ENCODE measurements around the gene LSM4.

Gene LSM4

DNA sequence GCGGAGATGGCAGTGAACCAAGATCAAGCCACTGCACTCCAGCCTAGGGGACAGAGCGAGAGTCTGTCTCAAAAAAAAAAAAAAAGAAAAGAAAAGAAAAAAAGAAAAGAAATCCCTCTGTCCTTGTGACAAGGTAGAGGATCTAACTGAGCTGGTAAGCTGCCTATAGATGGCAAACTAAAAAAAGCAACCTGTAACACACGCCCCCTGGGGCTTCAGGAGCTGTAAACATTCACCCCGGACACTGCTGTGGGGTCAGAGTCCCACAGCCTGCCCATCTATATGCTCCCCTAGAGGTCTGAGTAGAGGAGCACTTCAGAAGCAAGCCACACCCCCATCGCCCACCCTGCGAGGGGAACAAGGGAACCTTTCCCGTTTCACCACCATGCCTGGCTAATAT is 13.2 kb upstream of the LSM4 start:
- Histone ChIP-seq H3K9ac (no peak overlapping the region), H3K9me3 (ENCODE audit: control insufficient read depth, low read length) (no peaks in the 10 kb centered on the region), H3K79me2 (no peaks in the 10 kb centered on the region), H3K36me3 (ENCODE audit: control insufficient read depth, insufficient read depth, low read length) (no peaks in the 10 kb centered on the region), H3K4me2 (ENCODE audit: low read length) (no peak overlapping the region), H3K4me1 (peaks cover 14% of the 10 kb centered on the region), H3K27me3 (ENCODE audit: control insufficient read depth, insufficient read depth, low read length) (no peaks in the 10 kb centered on the region), H3K27ac (no peak overlapping the region), H3K4me3 (ENCODE audit: low read depth, low read length) (no peak overlapping the region), H2AFZ (no peak overlapping the region)
- TF ChIP-seq, protein P1, sequence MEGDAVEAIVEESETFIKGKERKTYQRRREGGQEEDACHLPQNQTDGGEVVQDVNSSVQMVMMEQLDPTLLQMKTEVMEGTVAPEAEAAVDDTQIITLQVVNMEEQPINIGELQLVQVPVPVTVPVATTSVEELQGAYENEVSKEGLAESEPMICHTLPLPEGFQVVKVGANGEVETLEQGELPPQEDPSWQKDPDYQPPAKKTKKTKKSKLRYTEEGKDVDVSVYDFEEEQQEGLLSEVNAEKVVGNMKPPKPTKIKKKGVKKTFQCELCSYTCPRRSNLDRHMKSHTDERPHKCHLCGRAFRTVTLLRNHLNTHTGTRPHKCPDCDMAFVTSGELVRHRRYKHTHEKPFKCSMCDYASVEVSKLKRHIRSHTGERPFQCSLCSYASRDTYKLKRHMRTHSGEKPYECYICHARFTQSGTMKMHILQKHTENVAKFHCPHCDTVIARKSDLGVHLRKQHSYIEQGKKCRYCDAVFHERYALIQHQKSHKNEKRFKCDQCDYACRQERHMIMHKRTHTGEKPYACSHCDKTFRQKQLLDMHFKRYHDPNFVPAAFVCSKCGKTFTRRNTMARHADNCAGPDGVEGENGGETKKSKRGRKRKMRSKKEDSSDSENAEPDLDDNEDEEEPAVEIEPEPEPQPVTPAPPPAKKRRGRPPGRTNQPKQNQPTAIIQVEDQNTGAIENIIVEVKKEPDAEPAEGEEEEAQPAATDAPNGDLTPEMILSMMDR (IDR thresholded peaks at IDR 0.05): no peak

DNA sequence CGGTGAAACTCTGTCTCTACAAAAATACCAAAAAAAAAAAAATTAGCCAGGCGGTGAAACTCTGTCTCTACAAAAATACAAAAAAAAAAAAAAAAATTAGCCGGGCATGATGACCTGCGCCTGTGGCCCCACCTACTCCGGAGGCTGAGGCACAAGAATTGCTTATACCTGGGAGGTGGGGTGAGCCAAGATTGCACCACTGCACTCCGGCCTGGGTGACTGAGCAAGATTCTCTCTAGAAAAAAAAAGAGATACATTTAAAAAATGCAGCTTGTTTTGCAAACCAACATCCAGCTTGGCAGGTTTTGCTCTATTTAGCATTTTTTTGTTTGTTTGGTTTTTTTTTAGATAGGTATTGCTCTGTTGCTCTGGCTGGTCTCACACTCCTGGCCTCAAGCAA is 10.8 kb upstream of the LSM4 start:
- Histone ChIP-seq H2AFZ (peak overlapping the region; percentile 59), H3K36me3 (ENCODE audit: control insufficient read depth, insufficient read depth, low read length) (no peaks in the 10 kb centered on the region), H3K27me3 (ENCODE audit: control insufficient read depth, insufficient read depth, low read length) (no peaks in the 10 kb centered on the region), H3K4me3 (ENCODE audit: low read depth, low read length) (no peak overlapping the region), H3K9ac (no peak overlapping the region), H3K9me3 (ENCODE audit: control insufficient read depth, low read length) (no peaks in the 10 kb centered on the region), H3K4me2 (ENCODE audit: low read length) (peak overlapping the region; percentile 38), H3K27ac (peak overlapping the region; percentile 54), H3K4me1 (peaks cover 22% of the 10 kb centered on the region), H3K79me2 (no peaks in the 10 kb centered on the region)
- TF ChIP-seq, protein P1 (IDR thresholded peaks at IDR 0.05): no peak

DNA sequence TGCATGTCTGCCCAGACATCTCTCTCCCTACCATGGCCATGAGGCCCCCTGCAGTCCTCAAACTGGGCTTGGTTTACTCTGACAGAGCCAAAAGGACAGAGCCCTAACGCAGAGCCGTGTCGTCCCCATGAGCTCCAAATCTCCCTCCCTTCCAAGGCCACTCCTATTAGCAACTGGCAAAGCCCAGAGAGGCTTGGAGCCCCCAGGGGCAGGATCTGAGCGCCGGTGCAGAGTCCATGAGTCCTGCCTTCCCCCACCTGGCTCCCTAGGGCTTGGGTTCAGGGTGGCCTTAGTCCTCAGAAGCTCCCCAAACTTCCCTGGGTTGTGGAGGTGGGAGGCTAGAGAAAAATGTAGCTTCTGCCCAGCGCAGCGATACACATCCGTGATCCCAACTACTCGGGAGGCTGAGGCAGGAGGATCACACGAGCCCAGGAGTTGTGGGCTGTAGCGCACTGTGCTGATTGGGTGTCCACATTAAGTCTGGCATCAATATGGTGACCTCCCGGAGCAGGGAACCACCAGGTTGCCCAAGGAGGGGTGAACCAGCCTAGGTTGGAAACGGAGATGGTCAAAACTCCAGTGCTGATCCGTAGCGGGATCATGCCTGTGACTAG is 10.1 kb upstream of the LSM4 start:
- TF ChIP-seq, protein P1 (IDR thresholded peaks at IDR 0.05): no peak
- Histone ChIP-seq H3K4me2 (ENCODE audit: low read length) (no peak overlapping the region), H3K27me3 (ENCODE audit: control insufficient read depth, insufficient read depth, low read length) (no peaks in the 10 kb centered on the region), H3K4me3 (ENCODE audit: low read depth, low read length) (no peak overlapping the region), H3K9me3 (ENCODE audit: control insufficient read depth, low read length) (no peaks in the 10 kb centered on the region), H3K4me1 (peaks cover 23% of the 10 kb centered on the region), H3K27ac (peak overlapping the region; percentile 54), H3K36me3 (ENCODE audit: control insufficient read depth, insufficient read depth, low read length) (no peaks in the 10 kb centered on the region), H3K79me2 (no peaks in the 10 kb centered on the region), H2AFZ (no peak overlapping the region), H3K9ac (no peak overlapping the region)

DNA sequence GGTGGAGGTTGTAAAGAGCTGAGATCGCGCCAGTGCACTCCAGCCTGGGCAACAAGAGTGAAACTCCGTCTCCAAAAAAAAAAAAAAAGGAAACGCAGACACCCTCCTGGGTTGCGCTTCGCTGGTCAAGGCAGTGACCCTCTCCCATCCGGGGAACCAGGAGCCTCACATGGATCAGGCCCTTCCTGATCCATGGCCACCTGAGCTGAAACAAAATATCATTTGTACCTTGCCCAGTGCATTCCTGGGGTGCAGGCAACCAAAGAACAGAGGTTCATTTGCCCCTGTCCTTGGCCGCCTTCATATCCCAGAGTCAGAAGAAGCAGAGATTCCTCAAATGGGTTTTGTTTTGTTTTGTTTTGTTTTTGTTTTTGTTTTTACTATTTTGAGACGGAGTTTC is 8.0 kb upstream of the LSM4 start:
- H3K4me2 ChIP-seq (ENCODE audit: low read length): peak overlapping the region; percentile 13
- peaks cover 23% of the 10 kb centered on the region for H3K4me1 ChIP-seq
- no peaks in the 10 kb centered on the region for H3K9me3 ChIP-seq (ENCODE audit: control insufficient read depth, low read length)
- H3K27ac ChIP-seq: no peak overlapping the region
- no peaks in the 10 kb centered on the region for H3K79me2 ChIP-seq
- H3K36me3 ChIP-seq (ENCODE audit: control insufficient read depth, insufficient read depth, low read length): no peaks in the 10 kb centered on the region
- TF ChIP-seq, protein P1 (IDR thresholded peaks at IDR 0.05): no peak
- H3K4me3 ChIP-seq (ENCODE audit: low read depth, low read length): no peak overlapping the region
- H3K27me3 ChIP-seq (ENCODE audit: control insufficient read depth, insufficient read depth, low read length): no peaks in the 10 kb centered on the region
- no peak overlapping the region for H3K9ac ChIP-seq
- peak overlapping the region; percentile 61 for H2AFZ ChIP-seq

DNA sequence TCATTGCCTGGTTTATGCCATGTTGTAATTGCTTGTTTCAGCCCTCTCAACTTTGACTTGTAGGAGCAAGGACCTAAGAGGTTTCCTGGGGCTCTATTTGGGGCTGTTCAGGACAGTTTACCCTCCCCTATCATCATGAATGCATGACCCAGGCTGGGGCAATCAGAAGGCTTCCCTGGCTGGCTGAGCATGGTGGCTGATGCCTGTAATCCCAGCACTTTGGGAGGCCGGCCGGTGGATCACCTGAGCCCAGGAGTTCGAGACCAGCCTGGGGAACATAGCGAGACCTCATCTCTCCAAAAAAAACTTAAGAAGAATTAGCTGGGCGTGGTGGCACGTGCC is 6.1 kb upstream of the LSM4 start:
- Histone ChIP-seq H3K27me3 (ENCODE audit: control insufficient read depth, insufficient read depth, low read length) (no peaks in the 10 kb centered on the region), H3K9ac (no peak overlapping the region), H3K79me2 (no peaks in the 10 kb centered on the region), H3K9me3 (ENCODE audit: control insufficient read depth, low read length) (no peaks in the 10 kb centered on the region), H3K36me3 (ENCODE audit: control insufficient read depth, insufficient read depth, low read length) (no peaks in the 10 kb centered on the region), H2AFZ (peak overlapping the region; percentile 77), H3K27ac (peak overlapping the region; percentile 66), H3K4me2 (ENCODE audit: low read length) (peak overlapping the region; percentile 47), H3K4me1 (peaks cover 19% of the 10 kb centered on the region), H3K4me3 (ENCODE audit: low read depth, low read length) (peak overlapping the region; percentile 44)
- TF ChIP-seq, protein P1 (IDR thresholded peaks at IDR 0.05): no peak
